Activated CD8-positive, alpha-beta memory T cell treated with anti-CD3 and anti-CD28 coated beads for 24 hours (primary cell): Measurements from ENCODE around the gene MOB3C.

Experiments
- DNase-seq: peaks from one replicate; pipeline ENCODE4 v3.0.0-alpha.2; 2020

MOB3C gene

DNA sequence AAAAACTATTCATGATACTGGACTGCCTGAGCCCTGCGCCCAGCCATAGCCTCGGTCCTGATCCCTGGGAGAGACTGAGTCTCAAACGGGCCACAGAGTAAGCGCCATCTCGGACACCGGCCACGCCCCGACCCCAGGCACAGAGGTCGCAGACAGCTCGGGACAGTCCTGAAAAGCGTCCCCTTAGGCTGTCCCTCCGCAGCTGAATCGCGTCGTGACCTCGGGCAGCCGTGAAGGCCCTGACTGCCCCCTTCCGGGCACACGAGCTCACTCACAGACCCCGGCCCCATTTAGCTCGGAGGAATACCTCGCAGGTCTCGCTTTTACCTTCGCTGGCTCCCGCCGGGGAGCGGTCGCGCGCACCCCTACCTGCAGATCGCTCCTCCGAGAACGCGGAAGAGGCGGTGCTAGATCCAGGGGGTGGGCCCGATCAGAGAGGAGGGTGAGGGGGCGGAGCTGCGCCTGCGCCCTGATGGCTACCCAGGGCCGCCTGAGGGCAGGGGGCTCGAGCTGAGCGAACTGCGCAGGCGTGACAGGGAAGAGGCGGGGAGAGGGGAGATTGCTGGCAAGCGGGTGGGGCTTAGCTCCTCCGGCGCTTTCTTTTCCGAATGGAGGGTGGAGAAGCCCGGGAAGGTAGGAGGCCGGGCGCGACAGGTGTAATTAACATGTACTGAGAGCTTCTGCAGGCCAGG, 12.6 kb downstream of the MOB3C start, which contains the start of gene MKNK1:
TSS of gene MKNK1 (minus strand) at position 411 of the 692 bp plus-strand sequence. CDS start 20,941 bp downstream, outside the sequence.
- DNase-seq = peak; percentile 97

DNA sequence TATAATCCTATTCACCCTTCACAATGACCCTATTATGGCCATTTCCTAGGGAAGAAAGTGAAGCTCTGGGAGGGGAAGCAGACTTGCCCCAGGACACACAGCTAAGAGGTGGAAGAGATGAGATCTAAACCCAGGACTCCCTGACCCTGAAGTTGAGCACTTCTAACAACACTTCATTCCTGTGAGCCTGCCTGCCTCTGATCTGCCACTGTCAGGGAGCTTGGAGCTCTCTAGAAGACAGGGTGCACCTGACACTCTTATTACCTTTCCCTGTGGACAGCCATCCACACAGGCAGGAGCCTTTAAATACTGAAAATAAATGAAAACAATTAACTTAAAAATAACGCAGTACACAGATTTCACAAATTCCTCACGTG, 13.1 kb downstream of the MOB3C start:
- no peak for DNase-seq

DNA sequence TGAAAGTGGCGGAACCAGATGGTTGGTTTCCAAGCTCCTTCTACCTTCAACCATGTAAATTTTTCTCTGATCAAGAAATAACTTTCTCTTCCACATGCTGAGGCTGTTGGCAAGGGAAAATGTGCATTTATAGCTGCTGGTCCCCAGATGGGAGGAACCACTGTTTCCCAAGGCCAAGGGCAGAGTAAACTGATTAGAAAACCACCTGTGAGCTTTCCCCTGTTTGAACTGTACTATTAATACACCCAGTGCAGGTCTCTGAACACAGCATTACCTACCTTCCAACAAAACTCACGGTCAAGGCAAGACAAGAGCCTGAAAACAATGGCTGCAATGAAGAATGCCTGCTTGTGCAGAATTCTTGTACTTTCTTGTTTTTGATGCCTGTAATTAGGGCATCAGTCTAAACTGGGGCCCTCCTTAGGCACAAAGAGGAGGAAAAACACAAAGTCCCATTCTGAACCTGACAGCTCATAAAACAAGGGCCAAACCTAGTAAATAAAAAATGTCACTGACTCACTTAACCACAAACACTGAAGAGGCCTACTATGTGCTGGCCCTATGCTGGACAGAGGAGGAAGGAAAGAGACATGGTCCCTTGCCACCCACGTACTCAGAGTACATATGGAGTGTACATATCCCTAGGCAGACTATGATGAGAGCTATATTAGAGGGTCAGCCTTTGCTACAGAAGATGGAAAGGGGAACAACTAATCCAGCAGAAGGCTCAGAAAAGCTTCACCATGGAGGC, 15.2 kb downstream of the MOB3C start:
- no peak for DNase-seq

DNA sequence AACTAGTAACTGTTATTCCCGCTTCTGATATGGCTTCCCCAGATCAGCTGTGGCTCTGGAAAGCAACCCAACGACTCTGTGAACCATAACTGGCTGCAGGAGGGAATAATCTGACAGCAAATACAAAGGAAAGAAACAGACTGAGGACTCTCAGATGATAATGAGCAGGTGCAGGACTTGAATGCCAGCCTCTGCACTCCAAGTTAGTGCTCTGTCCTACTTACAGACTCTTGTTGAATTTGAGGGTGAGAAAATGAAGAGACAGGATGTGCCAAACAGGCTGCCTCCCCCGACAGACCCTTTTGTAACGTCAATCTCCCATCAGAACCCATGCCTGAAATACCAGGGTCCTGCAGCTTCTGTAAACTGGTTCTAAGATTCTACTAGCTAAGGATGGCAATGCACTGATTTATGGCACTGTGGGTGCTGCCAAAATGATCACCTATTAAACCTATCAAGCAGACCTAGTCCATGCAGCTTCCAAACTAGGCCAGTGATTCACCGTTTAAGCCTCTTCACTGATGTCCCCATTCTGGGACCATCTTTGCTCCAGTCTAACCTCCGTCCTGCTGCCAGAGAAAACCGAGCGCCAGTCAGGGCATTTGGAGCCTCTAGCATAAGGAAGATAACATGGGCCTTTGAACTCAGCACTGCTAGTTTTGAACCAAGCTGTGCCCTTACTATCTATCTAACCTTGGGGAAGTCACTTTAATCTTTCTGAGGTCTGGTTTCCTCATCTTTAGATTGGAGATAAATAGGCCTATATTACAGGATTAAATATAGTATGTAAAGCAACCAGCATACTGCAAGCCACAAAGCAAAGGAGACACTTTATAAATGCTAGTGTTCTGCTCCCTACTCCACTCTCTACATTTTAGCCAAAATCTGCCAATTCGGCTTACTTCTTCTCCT, 17.3 kb downstream of the MOB3C start:
- DNase-seq = no peak

DNA sequence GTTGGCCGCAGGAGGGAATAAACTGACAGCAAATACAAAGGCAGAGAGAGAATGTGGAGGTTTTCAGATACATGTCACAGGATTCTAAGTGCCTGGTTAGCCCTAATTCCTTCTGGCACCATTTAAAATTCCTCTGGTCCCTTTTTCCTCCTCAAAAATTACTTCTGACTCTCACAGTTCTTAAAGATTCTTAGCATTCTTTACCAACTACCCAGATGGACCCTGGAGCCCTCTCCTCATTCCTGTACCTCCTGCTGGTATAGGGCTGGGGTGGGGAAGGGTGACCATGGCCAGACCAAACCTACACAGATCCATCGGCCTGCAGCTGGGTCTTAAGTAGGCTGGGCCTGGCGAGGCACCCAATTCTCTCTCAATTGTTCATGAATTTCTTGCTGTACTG, 19.8 kb downstream of the MOB3C start:
- DNase-seq = no peak

DNA sequence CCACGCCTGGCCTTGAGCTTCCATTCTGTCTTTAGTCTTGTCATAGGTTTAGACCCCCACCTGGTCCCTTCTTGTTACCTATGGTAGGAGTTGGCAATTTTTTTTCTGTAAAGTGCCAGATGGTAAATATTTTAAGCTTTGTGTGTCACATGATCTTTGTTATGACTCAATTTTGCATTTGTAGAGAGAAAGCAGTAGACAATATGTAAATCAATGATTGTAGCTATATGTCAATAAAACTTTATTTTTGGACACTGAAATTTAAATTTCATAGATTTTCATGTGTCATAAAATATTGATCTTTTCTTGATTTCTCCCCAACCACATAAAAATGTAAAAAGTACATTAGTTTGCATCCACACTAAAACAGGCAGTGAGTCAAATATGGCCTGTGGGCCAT, 20.6 kb downstream of the MOB3C start:
- no peak for DNase-seq

DNA sequence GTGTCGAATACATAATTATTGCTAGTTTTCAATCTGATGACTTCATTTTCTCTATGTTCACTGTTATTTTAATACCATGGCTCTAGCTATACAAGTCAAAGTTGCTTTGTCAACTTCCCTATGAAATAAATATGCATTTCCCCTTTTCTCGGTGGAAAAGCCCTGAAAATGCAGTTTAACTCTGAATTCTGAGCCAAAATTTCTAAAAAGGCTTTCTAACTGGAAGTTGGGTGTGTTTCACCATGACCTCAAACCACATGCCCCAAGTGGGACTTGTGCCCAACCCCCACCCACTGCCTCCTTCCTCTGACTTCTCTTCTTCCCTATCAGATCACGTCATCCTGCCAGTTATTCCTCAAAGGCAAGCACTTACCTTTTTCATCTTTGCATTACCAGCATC, 21.5 kb downstream of the MOB3C start:
- no peak for DNase-seq

DNA sequence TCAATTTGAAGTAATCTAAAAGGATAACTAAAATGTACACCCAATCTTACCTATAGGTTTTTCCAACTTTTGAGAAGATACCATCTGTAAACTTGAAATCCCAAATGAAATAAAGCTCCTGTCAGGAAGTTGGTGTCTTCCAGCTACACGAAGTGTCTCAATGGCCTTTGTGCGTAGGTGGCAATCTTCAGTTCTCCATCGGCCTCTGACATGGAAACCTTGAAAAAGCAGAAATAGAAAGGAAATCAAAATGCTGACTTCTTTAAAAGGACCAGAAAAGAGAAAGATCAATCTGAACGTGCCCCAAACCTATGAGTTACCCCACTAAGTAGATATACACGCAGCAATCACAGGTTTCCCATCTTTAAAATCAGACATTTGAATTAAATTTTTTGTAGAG, 22.5 kb downstream of the MOB3C start:
- no peak for DNase-seq

DNA sequence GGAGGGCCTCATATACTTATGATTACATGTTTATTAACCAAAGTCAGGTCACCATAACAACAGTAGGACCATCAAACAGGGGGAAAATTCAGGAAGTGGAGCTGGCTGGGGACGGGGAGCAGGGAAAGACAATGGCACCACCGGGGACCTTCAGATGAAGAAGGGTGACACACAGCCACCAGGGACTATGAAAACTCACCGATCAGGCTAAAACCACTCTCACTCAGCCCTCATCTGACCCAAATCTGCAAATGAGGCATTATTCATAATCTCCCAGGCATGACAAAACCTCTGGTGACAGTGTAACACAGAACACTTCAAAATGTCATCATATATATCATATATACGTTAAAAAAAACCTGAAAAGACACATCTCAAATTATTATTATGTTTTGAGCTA, 23.8 kb downstream of the MOB3C start:
- no peak for DNase-seq

DNA sequence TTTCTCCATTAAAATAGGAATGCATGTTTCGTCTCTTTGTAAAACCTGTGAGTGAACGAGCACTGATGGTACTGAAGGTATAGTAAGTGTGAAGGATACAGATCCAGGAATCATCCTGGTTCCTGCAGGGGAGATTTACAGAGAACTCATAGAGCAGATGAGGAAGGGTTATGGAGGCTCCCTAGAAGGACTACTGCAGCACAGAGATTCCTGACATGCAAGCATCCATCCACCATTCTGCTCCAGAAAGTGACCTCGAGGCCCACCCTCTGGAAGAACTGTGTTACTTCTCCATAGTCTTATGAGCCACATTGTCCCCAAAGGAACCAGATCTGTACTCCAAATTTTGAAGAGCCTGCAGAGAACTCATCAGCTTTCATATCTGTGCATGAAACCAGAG, 27.1 kb downstream of the MOB3C start:
- DNase-seq = no peak

DNA sequence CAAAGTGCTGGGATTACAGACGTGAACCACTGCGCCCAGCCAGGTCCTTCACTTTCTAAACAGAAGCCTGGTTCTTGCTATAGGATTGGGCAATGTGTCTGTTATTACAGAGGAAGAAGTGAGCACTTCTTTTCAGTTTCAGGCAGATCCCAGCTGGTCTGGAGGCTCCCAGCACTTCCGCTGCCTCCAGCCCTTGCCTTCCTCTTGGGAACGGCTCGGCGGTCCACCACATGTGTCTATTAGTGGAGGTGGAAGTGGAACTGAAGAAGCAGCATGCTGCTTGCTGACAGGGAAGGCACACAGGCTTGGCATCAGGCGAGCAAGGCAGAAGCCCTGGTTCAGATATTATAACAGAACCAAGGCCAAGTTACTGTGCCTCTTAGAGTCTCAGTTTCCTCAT, 29.5 kb downstream of the MOB3C start:
- no peak for DNase-seq

DNA sequence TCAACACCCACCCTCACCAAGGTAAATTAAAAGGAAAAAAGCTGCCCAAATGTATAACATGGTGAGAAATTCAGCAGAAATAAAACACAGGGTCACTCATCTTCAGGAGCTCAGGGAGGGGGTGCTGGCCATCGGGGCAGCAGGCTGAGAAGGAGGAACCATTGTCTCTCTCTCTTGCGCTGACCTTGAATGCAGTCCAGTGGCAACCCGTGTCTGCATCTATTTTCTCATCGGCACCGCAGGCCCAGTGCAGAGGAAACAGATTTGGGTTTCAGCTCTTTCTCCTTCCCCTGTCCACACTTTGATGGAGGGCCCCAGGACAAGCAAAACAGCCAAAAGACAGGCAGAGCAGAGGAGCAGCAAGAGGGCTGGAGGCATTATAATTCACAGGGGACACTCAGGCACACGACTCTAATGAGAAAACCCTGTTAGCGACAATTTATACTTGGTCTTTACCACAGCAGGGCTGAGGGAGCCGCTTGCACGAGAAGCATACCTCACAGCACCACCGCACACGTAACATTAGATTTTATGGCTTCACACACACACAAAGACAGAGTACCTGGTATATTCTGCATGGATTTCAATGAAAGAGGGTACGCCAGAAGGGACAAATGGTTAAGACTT, 31.2 kb downstream of the MOB3C start:
- DNase-seq = no peak

DNA sequence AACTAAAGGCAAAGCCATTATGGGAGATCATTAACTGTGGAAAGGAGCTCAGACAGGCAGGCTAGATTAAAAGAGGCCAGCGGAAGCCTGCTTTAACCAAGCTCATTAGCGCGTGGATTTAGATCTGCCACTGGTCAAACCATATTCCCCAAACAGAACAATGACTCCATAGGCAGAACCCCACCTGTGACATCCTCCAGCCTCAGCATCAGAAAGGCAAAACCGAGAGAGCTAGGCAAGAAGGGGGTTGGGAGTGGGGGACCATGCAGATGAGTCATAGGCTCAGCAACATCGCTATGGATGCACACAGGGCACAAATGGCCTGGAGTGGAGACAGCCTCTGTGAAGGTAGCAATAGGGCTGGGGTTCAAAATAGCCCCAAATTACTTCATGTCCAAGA, 33.1 kb downstream of the MOB3C start:
- DNase-seq = no peak

DNA sequence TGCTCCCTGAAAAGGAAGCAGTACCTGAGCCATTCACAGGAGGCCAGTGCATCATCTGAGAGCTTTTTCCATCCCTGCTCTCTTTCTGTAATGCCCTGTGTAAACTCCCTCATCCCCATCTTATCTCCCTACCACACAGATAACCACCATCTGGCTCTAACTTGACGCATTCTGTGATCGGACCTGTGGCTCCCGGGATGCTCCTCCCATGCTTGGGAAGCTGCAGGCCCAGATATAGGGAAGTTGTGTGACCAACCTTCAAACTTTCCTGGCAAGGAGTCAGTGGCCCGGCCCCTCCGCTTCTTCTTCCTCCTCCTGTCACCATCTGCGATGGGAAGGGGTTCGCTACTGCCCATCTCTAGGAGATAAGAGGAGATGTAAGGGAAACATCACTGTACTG, 33.6 kb downstream of the MOB3C start:
- no peak for DNase-seq

DNA sequence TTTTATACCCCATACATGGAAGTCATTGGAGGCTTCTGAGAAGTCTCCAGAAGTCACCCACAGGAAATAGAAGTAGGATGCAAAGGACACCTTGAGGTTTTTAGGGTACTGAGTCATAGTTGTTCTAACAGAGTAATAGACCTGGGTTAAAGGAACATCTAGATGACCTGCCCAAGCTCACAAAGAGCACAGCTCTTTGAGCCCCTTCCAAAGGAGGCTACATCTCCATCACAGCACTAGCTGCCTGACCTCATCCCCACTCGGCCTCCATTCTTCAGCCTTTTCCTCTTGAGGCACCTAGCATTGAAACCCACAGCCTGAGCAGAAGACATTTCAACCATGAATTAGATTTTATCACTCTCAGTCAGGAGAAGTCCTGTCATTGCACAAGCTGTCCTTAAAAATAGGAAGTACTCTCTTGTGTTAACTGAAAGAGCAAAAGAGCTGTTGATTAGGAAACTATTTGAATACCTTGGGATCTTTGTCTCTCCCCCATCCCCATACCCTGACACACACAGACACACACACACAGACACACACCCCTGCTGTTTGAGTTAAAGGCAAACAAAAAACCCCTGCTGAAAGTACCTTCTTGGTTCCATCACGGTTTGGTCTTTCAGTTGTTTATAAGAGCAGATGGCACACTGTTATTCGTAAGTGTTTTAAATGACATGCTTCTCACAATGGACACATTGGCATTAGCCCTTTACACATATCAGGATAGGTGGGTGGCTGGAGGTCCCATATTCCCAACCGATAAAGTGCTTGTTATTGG, 34.7 kb downstream of the MOB3C start:
- peak; percentile 68 for DNase-seq

DNA sequence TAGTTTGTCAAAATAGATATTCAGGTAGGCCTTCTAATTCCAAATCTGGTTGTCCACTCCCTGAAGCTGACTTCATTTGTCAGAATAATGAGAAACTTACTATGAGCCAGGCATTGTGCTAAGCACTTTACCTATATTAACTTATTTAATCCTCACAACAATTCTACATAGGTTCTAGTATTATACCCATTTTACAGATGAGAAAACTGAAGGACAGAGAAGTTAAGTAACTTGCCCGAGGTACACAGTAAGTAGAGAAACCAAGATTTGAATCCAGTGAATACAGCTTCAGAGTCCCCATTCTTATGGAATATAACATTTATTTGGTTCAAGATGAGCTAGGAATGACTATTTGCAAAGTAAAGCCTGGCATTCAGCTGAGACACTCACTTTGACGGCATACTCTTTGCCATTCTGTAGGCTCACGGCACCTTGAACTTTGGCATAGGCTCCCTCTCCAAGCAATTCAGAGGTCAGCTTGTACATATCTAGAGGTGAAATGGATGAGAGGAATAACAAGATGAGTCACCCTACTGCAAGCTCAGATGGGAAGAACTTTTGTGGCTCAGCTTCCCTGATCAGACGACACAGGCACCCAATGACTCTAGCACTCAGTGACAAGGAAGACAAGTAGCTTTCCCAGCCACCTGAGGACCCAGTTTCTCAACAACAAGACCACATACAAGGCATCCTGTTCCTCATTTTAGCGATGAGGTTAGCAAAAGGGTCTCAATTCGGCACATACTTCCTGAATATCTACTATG, 36.3 kb downstream of the MOB3C start:
- no peak for DNase-seq

DNA sequence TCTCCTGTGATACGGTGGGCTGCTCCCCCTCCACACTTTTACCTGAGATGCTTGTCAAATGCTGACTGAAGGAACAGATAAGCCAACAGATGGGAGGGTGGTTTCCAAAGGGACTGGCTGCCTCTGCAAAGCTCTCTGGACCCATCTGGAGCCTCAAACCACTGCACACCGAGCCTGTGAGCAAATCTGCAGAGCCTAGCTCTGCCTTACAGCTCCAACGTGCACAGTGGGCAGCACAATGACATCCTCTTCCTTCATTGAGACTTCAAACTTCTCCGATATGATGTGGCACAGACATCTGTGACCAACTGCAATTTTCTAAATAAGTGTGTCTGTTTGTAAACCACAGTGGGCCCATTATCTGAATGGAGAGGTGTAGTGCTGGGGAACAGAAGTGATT, 38.9 kb downstream of the MOB3C start:
- DNase-seq = no peak

DNA sequence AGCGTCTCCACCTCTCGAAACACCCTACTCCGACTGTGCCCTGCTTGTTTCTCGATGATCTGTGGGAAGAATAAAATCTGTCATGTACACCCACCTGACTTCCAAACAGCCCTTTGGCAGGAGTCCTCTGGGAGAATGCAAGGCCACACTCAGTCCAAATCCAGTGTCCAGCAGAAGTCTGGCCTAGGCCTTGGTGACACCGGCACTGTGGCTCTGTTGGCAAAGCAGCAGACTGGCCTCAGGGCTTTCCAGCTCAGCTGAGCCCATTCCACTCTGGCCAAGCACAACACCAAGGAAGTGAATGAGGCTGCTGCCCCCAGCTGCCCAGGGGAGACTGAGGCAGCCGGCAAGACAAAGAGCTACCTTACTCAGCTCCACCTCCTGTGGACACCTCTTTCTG, 40.0 kb downstream of the MOB3C start:
- DNase-seq = no peak

DNA sequence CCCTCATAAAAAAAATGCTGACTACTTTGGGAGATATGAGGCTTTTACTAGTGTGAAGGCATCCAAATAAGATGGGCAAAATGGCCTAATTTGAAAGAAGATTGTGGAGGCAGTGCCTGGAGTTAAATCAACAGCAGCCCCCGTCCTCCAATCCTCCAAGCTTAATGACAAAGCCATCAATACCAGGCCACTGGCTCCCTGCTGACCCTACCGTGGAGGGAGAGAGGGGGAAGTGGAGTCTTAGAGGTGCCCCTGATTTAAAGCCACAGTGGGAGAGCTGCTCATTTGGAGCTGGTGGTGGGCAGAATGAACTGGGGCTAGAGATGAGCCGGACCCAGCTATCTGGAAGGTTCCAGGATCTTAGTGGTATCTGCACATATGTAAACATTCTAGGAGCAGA, 40.8 kb downstream of the MOB3C start:
- no peak for DNase-seq

DNA sequence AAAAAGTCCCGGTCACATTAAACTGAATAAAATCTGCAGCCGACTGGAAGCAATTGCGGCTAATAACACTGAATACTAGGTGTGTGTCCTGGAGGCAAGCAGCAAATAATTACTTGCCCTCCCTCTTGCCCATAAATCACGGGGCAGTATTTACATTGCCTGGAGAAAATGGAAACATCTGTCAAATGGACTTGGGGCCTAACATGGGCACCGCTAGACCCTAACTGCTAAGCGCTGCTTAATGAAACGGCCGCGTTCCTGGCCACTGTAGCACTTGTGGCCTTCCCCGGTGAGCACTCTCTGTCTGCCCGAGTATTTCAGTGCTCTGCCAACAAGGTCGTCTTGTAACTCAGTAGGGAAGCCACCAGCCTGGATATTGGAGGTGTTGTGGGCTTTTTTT, 41.3 kb downstream of the MOB3C start:
- DNase-seq = no peak

DNA sequence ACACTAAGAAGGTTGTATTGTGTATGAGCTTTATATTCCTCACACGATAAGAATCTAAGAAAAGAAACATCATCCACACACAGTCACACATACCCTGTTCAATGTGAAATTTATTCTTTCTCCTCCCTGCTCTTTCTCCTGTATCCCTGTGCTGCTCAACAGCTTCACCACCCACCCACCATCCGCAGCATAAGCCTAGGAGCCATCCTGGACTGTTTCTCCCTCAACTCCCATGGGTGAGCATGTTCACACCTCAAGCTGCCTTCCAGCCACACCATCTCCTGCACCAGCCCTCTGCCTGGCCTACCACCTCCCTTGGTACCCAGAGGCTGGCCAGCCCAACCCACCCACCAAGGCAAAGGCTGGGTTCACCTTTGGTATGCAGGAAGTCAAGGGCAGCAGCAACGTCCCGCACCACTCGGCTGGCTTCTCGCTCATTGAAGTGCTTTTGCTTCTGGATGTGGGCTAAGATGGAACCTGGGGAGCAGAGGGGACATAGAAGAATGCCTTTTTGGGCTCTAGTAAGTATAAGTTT, 44.9 kb downstream of the MOB3C start:
- no peak for DNase-seq
